Adipose tissue (tissue), 3 donors: ENCODE measurements around the gene FATE1. TPM values are rescaled to one million over a fixed set of nuclear protein-coding genes. Genes with fewer than 3 reads are reported as not detected.
"Not testable (repeated sequence)": the region's sequence is repeated elsewhere in the genome, so short reads cannot be mapped to it uniquely, and the experiment has no call there.

Experiments used
- H3K27ac ChIP-seq: one replicate; pipeline ENCODE4 v1.5.1; 2013; ENCODE audit warnings: low read depth, low read length
- WGBS, 3 donors: extraction: QIAGEN DNeasy Blood & Tissue Kit; methylation state at CpG; one replicate each; pipeline ENCODE4 v1.1.7; 2013; 5-methylcytosine and 5-hydroxymethylcytosine counted together
- polyA plus RNA-seq, 3 donors: library from polyadenylated mRNA; stranded (reverse); fragments of 200-250 nt; gene quantifications; one replicate each; pipeline ENCODE4 v1.2.3, GENCODE V29; 2013
- donor health status: healthy with polysubstance abuse.
- donor health status: Bipolar disorder and iron deficiency.
- donor health status: healthy.

The FATE1 gene, protein sequence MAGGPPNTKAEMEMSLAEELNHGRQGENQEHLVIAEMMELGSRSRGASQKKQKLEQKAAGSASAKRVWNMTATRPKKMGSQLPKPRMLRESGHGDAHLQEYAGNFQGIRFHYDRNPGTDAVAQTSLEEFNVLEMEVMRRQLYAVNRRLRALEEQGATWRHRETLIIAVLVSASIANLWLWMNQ
- under 1 TPM in 1 of 3 donors, not detected in 2; 0.15 TPM for polyA plus RNA-seq

- no peak within 1 kb of the TSS for H3K27ac ChIP-seq
- 67 to 84% (median 71%) methylated on average over 3 of the region's 3 CpGs for WGBS, 3 donors
Observed at GRCh38 chrX:151715752-151716151, at the start of gene FATE1. FATE1 (plus strand) TSS chrX:151716035; CDS start chrX:151716120, 85 bp downstream.

- 55 to 75% (median 57%) methylated on average over 6 of the region's 6 CpGs for WGBS, 3 donors
- H3K27ac ChIP-seq: no peak overlapping the region
Observed at GRCh38 chrX:151675121-151675746, 40.6 kb upstream of the FATE1 start.

DNA sequence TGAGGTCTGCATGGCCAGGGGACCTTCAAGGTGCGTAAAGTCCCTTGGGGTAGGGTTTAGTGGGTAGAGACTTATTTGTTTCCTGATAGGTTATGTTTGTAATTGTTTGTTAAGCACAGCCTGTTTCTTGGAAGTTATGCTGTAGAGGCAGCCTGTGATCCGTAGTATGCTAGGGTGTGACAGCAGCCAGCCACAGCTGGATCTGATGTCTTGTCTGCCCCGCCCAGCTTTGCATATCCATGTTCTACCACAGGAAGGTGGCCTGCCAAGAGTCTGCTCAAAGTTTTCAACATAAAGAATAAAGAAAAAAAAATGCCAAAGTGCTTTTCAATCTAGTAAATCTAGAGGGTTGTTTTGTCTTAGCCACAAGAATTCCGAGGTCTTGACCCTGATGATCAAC, 39.6 kb upstream of the FATE1 start:
- 62 to 77% (median 72%) methylated on average over 4 of the region's 4 CpGs for WGBS, 3 donors

DNA sequence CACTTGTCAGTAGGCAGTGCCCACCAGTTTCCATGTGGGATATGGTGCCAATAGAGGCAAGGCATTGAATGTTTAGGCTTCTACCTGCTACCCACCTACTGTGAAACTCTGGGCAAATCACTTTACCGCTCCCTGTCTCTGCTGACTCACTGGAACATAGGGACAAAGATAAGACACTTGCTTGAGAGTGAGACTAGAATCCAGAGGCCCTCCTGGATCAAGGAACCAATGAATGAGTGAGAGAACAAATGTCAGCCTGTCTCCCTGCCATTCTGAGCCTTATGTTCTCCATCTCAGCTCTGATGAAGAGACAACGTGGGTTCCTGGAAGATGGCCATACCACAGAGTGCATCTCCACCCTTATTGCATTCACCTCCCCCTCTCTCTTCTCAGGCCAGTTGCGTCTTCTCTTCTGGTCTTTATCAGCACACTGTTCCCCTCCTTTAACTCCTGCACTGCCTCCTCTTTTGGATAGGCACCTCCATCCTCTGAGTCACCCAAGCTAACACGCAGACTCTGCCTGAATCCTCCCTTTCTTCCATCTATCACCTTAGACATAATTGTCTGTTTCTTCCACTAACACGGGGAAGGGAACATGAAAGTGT, 35.9 kb upstream of the FATE1 start:
- no peak overlapping the region for H3K27ac ChIP-seq
- 57 to 63% (median 61%) methylated on average over 5 of the region's 5 CpGs for WGBS, 3 donors

More for the DNA sequence above, 39.6 kb upstream of the FATE1 start:
- no peak overlapping the region for H3K27ac ChIP-seq

- WGBS, 3 donors: 45 to 53% (median 49%) methylated on average over 3 to 4 of the region's 4 CpGs
- no peak overlapping the region for H3K27ac ChIP-seq
Observed at GRCh38 chrX:151680805-151681204, 35.0 kb upstream of the FATE1 start.

GRCh38 chrX:151687635-151688034, 28.2 kb upstream of the FATE1 start:
- no peak overlapping the region for H3K27ac ChIP-seq

- no peak overlapping the region for H3K27ac ChIP-seq
Observed at GRCh38 chrX:151688695-151689094, 27.1 kb upstream of the FATE1 start.

DNA sequence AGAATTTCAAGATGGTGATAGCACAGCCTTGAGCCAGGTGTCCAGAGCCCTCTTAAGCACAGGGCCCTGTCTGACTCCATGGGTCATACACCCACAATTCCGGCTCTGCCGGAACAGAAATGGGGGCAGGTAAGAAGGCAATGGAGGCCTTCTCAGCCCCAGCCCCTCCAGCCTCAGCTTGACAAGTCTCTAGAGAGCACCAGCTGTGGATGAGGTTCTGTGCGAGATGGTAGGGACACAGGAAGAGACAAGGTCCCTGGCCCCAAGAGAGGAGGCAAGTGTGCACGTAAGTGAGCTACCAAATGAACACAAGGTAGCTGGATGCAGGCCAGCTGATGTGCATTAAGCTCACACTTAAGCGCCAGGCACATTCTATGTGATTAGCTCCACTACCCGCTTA, 23.0 kb upstream of the FATE1 start:
- whole genome bisulfite sequencing, 3 donors: 88 to 93% (median 91%) methylated on average over 6 of the region's 6 CpGs
- H3K27ac ChIP-seq: no peak overlapping the region

- WGBS, 3 donors: 62 to 70% (median 66%) methylated on average over 11 to 12 of the region's 12 CpGs
- H3K27ac ChIP-seq: no peak overlapping the region
Observed at GRCh38 chrX:151694121-151694520, 21.7 kb upstream of the FATE1 start.

DNA sequence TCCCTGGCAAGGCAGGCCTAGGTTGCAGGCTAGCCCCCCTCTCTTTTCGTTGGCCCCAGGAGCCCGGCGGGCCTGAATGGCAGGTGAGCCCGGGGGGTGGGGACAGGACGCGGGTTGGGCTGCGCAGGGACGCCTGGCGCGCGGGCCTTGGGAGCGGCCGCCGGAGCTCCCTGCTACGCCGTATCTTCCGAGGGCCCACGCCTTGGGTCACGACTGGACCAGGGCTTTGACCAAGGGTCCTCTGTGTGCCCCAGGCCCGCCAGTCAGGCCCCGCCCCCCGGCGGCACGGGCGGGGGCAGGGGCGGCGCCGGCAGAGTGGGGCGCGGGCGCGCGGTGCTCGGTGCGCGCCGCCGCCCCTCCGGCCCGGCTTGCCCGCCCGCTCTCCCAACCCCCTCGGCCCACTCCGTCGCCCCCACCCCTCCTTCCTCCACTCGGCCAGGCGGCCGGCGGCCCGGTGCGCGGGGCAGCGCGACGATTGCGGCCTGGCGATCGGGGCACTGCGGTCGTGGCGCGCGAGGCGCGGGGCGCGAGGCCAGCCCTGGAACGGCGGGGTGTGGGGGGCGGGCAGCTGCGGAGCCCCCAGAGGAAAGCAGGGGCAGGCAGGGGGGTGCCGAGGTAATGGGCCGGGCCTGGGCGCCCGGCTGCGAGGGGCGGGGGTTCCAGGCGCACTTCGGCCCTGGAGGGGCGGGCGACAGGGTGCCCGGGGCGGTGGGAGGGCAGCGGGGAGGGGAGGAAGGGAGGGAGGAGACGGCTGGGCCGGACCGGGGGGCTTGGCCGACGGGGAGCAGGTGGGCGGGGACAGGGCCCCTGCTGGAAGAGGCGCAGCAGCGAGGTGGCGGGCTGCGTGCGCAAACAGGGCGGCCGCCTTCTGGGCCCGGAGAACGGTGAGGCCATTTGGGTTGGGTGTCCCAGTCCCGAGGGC, 20.9 kb upstream of the FATE1 start, which contains the start of gene PRRG3:
Gene PRRG3, plus strand, starts transcription at position 798 of the 922 bp plus-strand sequence. CDS start 3,357 bp downstream, outside the sequence.
- H3K27ac ChIP-seq: no peak within 1 kb of the TSS

DNA sequence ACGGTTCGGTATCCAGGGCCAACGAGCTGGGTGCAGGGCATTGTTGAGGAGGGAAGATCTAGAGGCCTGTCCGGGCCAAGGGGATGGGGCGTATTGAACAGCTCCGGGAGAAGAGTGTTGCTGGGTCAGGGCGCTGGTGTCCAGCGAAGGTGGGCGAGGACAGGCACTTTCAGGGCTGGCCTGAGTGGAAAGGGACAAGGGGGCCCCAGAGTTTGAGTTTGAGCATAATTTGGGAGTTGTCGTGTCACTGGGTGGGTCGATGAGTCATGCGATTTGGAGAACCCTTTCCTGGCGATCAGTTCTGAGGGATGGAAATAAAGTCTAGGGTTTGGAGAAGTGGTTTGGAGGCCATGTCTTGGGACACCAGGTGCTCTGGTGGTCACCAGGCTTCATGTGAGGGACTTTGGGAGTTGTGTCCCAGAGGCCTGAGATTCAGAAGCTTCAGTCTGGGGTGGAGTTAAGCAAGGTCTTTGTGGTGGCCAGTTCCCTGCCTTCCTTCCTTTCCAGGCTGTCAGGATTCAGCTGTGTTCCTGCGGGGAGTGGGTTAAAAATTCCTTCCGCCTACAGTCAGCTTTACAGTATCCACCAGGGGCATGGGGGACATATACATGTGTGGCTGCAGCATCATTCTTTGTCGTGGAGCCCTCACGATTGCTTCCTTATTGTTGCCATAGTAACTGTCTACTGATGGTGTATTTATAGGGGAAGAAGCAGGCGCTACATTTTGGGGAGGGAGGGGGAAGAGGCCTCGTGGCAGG, 20.1 kb upstream of the FATE1 start:
- no peak overlapping the region for H3K27ac ChIP-seq
- 14 to 37% (median 17%) methylated on average over 19 of the region's 19 CpGs for WGBS, 3 donors

More for the DNA sequence above, 20.9 kb upstream of the FATE1 start, which contains the start of gene PRRG3:
- WGBS, 3 donors: 4 to 23% (median 6%) methylated on average over 14 to 61 of the region's 100 CpGs

DNA sequence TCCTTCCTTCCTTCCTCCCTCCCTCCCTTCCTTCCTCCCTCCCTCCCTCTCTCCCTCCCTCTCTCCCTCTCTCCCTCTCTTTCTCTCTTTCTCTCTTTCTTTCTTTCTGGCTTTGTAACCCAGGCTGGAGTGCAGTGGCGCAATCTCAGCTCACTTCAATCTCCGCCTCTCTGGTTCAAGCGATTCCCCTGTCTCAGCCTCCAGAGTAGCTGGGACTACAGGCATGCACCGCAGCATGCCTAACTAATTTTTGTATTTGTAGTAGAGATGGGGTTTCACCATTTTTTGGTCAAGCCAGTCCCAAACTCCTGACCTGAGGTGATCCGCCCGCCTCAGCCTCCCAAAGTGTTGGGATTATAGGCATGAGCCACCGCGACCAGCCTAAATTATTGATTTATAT, 18.8 kb upstream of the FATE1 start:
- not testable (repeated sequence) for H3K27ac ChIP-seq
- 78 to 89% (median 86%) methylated on average over 6 to 8 of the region's 8 CpGs for WGBS, 3 donors

- no peak overlapping the region for H3K27ac ChIP-seq
- 49 to 66% (median 55%) methylated on average over 4 of the region's 4 CpGs for WGBS, 3 donors
Observed at GRCh38 chrX:151697522-151697921, 18.3 kb upstream of the FATE1 start.

DNA sequence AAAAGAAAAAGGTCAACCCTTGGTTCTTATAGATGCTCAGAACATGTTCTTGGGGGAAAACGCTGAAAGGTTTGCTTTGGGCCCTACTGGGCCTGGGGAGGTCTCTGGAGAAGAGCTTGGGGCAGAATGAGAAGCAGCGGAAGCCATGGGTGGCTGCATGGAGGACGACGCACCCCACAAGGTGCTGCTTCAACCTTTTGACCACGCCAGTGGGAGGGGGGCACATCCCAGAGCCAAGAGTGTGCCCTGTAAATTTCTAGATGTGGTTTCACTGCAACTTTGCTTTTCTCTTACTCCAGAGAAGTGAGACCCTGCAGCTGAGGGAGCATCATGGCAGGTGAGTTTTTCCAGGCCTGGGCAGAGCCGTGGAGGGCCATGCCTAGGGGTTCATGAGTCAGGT, 17.4 kb upstream of the FATE1 start:
- 71 to 91% (median 91%) methylated on average over 4 to 6 of the region's 6 CpGs for WGBS, 3 donors
- no peak overlapping the region for H3K27ac ChIP-seq

DNA sequence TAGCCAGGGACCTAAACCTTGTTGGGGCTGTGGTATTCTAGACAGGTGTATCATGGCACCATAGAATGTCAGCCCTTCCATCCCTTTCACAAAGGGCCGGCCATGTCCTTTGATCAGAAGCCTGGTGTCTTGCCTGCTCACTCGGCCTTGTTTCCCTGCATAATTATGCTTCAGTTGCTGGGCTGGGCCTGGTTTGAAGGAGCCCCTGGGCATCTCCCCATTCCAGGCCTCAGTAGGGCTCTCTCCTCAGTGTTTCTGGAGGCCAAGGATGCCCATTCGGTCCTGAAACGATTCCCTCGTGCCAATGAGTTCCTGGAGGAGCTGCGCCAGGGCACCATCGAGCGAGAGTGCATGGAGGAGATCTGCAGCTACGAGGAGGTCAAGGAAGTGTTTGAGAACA, 16.1 kb upstream of the FATE1 start:
- no peak overlapping the region for H3K27ac ChIP-seq
- WGBS, 3 donors: 86 to 98% (median 92%) methylated on average over 9 of the region's 9 CpGs

DNA sequence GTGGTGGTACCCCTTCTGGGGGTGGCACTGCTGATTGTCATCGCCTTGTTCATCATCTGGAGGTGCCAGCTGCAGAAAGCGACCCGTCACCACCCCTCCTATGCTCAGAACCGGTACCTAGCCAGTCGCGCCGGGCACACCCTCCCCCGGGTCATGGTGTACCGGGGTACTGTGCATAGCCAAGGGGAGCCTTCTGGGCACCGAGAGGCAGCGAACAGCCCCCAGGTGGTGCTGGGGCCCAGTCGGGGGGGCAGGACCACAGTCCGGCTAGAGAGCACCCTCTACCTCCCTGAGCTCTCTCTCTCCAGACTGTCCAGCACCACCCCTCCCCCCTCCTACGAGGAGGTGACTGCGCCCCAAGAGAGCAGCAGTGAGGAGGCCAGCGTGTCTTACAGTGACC, 15.3 kb upstream of the FATE1 start:
- no peak overlapping the region for H3K27ac ChIP-seq
- 81 to 94% (median 89%) methylated on average over 7 to 16 of the region's 16 CpGs for WGBS, 3 donors

DNA sequence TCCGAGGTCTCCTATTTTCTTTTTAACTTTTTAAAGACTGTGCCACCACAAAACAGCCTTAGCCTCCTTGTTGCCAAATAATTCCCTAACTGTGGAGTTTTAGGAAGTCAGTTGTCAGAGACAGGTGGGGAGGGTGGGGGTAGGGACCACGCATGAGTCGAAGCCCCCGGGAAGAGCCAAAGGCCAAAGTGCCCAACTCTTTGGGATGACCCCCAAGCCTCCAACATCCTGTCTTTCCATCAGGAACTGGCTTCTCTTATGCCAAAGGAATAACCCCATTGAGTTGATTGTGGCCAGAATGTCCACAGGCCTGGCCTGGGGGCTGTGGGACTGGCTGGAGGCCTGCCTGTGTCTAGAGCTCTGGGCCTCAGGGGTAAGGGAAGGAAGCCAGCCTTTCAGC, 14.8 kb upstream of the FATE1 start:
- H3K27ac ChIP-seq: no peak overlapping the region
- 86 to 100% (median 97%) methylated on average over 4 of the region's 4 CpGs for WGBS, 3 donors

- H3K27ac ChIP-seq: no peak overlapping the region
- 83 to 92% (median 90%) methylated on average over 7 of the region's 7 CpGs for WGBS, 3 donors
Observed at GRCh38 chrX:151701531-151701930, 14.3 kb upstream of the FATE1 start.
